NCI-H526 (cell line): ENCODE data around the gene PANK3.
"Not testable (repeated sequence)": the region's sequence is repeated elsewhere in the genome, so short reads cannot be mapped to it uniquely, and the experiment has no call there.

Experiments
- DNase-seq, 2 experiments: peaks; one replicate each; lab custom pipeline; 2025; lab: John Stamatoyannopoulos, UW

PANK3 gene

DNA sequence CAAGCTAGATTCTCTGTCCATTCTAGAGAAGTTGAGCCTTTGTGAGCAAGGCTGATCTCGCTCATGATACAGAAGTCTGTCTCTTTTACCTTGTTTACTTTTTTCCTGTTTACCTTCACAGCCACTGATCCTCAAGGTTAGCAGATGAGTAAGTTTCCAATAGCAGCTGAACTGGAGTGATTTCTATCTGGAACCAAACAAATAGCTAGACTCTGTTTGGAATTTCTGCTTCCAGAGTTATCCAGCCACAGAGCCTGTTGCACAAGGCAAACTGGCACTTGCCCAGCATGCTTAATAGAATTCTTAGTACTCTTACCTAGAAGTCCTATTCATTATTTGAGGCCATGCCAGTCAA is 12.8 kb upstream of the PANK3 start:
- no peak for DNase-seq

DNA sequence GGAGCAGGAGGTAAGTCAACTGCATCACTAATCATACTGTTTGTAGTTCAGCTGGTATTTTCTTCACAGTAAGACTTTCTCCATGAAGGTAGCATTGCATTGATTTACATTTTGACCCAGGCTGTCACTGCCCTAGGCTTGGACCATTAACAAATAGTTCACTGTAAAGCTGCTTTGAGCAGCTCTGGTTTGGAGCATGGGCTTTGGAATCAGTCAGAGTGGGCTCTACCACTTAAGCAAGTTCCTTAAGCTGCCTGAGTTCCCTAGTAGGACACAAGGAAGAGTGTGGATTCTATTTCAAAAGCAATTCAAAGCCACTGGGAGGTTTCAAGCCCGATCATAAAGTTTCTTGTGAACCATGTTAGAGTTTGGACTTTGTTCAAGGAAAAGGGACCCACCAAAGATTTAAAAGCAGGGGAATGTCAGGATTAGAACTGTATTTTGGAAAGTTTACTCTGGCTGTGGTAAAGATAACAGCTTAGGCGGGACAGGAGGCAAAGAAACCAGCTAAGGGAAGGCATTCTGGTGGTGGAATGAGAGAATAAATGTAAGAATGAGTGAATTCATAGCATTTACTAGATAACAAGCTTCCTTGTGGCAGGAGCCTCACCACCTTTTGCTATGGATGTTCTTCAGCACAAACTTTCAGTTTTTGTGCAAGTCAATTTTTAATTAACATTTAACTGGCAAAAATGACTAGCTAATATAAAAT is 12.3 kb upstream of the PANK3 start:
- DNase-seq, result no peak

DNA sequence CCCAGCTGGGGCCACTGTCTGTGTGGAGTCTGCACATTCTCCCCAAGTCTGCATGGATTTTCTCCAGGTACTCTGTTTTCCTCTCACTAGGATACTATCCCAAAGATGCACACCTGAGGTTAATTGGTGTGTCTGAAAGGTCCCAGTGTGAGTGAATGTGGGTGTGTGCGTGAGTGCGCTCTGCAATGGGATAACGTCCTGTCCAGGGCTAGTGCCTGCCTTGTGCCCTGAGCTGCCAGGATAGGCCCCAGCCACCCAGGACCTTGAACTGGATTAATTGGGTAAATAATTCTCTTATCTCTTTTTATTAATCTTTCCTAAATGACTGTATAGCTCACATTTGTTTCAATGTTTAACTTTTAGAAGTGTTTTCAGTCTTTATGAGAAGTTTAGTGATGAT is 11.5 kb upstream of the PANK3 start:
- DNase-seq, result no peak

DNA sequence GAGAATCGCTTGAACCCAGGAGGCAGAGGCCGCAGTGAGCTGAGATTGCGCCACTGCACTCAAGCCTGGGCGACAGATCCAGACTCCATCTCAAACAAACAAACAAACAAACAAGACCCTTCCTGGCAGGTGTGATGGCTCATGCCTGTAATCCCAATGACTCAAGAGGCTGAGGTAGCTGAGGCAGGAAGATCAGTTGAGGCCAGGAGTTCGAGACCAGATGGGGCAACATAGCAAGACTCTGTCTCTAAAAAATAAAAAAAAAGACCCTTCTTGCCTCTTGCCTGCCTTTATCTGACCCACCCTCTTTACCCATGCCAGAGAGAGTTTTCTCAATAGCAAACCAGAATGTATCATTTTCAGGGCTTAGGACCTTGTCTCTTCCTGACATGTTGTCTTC is 8.8 kb upstream of the PANK3 start:
- DNase-seq, result no peak

DNA sequence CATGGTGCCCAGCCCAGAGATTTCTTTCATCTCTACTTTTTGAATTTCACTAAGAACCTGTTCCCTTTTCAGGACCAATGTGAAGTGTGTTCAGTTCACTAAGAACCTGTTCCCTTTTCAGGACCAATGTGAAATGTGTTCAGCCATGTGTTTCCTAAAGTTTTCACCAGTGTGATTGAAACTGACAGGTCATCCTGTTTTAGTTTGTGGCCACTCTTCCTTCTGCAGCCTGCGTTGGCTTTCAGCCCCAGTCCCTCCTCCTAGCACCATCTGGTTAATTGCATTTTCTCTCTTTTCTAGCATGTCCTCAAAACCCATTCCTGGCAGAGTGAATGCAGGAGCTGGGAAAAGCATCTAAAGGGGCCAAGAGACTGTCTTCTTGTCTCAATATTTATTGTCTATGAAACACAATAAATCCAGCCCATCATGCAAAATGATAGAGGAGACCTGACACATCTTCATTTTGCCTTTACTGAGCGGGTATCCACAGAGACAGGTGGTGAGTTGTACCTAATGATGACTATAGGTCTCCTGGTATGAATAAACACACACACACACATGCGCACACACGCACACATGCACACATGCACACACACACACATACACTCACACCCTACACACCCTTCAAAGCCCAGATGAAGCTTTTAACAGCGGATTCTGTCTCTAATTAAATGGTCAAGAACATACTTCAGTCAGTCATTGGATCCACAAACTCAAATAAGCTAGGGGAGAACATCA is 6.1 kb upstream of the PANK3 start:
- no peak for DNase-seq

DNA sequence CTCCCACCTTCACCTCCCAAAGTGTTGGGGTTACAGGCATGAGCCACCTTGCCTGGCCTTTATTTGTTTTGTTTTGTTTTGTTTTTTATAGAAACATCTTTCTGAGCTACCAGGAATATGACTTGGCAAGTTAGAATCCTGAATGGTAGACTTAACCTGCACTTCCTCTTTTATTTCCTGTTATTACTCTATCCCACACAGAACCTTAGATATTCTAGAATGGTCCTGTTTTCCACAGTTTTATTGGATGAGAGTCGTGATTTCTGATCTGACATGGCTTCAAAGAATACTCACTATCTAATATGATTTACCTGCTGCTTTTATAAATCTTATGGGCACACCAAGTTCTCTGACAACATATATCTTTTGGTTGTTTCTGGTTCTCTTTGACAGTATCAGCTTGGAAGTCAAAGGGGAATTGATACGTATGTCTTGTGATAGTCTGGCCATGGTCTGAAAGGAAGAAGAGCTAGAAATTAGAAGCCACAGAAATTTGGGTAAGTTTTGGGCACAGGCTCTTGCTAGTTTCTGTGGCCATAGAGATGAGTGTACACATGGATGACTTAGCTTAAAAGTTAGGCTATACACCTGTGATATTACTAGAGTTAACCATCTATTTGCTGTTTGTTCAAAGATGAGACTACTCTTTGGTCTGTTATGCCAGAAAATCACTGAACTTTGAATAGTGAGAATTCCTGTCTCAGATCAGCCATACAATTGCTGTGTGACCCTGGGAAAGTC is 4.7 kb upstream of the PANK3 start:
- DNase-seq, result no peak

DNA sequence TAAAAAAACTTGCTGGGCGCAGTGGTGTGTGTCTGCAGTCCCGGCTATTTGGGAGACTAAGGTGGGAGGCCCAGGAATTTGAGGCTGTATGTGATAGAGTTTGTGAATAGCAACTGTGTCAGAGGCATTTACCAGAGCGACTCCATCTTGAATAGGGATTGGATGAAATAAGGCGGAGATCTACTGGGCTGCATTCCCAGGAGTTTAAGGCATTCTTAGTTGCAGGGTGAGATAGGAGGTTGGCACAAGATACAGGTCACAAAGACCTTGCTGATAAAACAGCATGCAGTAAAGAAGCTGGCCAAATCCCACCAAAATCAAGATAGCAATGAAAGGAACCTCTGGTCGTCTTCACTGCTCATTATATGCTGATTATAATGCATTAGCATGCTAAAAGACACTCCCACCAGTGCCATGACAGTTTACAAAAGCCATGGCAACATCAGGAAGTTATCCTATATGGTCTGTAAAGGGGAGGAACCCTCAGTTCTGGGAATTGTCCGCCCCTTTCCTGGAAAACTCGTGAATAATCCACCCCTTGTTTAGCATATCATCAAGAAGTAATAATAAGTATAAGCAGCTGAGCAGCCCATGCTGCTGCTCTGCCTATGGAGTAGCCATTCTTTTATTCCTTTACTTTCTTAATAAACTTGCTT is 1.8 kb upstream of the PANK3 start:
- not testable (repeated sequence) for DNase-seq

DNA sequence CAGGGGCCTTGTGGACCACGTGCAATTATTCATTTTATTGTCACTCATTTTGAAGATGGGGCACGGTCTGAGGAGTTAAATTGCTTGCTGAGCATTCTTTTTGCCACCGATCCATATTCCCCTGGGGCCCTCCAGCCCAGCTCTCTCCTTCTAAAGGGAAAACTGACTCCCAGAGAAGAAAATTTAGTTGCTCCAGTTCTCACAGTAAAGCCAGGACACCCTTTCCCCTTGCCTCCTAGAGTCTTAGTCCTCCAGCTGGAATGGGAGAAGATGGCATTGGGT is 1.0 kb upstream of the PANK3 start:
- DNase-seq, result peak in 1 of 2 experiments; percentile 21

DNA sequence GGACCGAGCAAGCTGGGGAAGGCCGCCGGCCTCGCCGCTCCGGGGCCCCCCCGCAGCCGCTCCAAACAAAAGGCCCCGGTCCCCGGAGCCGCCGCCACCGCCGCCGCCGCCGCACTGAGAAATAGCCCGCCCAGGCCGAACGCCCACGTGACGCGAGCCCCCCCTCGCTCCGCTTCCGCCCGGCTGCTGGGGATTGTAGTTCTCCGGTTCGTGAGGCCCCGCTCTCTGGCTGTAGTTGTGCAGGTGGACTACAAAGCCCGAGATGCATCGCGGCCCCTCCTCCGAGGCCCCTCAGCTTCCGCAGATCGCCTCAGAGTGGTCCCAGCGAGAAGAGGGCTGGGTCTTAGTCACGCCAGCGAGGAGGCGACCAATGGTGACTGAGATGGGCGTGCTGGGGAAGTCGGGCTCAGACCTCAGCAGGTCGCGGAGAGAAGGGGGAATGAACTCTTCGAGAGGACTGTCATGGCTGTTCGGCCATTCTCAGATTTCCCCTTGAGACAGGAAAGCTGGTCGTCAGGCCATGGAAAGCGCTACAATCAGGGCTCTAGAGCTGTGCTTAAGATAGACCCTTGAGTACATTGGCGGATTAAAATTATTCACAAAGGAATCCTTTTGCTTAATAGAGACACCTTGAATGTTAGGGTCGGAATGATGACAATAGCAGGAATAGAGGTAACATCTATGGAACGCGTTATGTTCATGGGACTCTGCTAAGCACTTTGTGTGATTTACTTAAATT is 489 bp upstream of the PANK3 start:
- peak; percentile 97 to 98 for DNase-seq

DNA sequence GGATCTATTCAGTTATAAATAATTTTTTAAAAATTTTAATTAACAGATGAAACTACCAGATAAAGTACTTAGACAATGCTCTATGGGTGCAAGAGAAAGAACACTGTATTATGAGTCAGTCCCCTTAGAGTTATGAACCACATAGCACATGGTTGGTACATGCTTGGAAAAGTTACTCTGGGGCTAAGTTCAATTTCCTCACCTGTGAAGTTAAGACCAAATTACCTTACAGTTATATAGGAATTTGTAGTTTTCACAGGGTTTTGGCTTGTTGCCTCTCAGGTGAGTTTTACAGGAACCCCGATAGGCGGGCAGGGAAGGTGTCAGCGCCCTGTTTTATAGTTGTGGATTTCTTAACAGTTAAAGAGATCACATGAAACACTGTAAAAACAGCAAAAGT is 1.2 kb downstream of the PANK3 start:
- no peak for DNase-seq

DNA sequence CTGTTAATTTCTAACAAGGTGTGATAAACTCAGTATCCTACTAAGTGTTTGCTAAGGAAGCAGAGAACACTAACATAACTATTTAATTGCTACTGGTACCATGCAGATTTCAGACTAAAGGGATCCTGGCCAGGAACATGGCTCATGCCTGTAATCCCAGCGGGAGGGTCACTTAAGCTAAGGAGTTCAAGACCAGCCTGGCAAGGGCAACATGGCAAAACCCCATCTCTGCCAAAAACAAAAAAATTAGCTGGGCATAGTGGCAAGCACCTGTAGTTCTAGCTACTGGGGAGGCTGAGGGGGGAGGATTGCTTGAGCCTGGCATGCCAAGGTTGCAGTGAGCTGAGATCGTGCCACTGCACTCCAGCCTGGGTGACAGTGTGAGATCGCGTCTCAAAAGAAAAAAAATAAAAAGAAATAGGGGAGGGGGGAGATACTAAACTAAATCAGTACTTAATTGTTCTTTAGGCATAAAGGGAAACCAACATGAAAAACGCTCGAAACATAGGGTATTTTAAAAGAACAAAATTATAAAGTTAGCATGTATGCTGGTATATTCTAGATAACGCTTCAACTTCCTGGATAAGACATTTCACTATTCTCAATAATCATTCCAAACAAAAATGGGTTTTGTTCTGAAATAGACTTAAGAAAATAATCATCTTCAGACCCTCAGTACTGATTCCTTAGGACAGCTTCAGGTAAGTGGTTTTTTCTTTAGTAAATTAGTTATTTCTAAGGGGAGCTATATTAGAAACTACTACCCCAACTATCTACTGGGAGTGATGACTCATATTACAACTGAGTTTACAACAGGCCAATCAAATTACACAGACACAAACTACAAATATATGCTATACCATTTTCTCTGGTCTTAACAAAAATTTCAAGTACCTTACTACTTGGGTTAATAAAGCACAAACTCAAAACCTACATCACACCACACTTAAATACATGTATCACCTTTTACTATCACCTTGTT is 3.5 kb downstream of the PANK3 start:
- no peak for DNase-seq

DNA sequence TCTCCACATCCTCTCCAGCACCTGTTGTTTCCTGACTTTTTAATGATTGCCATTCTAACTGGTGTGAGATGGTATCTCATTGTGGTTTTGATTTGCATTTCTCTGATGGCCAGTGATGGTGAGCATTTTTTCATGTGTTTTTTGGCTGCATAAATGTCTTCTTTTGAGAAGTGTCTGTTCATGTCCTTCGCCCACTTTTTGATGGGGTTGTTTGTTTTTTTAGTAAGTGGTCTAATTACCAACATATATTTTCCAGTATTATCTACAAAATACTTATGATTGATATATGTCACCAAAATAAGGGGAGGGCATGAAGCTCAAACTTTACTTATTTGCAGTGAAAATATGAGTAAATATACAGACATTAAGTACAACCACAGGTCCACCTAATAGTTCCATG is 5.0 kb downstream of the PANK3 start:
- DNase-seq, result not testable (repeated sequence)

DNA sequence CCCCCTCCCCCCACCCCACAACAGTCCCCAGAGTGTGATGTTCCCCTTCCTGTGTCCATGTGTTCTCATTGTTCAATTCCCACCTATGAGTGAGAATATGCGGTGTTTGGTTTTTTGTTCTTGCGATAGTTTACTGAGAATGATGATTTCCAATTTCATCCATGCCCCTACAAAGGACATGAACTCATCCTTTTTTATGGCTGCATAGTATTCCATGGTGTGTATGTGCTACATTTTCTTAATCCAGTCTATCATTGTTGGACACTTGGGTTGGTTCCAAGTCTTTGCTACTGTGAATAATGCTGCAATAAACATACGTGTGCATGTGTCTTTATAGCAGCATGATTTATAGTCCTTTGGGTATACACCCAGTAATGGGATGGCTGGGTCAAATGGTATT is 5.5 kb downstream of the PANK3 start:
- not testable (repeated sequence) for DNase-seq

DNA sequence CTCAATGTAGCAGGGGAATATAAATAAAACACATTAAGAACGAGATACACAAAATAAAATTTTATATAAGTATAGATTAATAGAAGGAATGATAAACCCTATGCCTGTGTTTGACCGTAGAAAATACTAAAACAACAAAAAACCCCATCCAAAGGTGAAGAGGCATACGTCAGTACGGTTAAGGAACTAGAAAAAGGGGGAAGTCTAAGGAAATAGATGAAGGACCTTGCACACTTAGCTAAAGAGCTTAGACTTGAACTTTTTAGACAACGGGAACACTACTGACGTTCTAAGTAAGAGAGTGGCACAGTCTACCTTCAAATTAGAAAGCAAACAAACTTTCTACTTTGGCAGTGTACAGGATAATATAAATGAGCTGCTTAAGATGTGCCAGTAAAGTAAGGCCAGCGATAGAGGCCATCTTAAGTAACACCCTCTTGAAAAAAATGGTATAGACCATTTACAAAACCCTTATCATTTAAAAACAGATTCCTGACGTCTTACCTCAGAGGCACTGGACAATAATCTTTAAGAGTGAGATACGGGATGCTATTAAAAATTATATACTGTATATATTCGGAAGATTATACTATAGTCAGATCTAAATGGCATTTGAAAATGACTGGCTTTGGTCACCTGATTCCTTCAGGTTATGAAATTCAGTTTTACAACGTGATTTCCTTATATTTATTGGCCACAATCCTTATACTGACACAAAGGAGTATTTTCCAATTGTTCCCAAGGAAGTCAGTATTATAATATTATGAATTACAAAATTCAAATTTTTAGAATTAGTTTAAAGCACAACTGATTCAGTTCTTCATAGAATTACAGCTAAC is 8.5 kb downstream of the PANK3 start:
- no peak for DNase-seq

DNA sequence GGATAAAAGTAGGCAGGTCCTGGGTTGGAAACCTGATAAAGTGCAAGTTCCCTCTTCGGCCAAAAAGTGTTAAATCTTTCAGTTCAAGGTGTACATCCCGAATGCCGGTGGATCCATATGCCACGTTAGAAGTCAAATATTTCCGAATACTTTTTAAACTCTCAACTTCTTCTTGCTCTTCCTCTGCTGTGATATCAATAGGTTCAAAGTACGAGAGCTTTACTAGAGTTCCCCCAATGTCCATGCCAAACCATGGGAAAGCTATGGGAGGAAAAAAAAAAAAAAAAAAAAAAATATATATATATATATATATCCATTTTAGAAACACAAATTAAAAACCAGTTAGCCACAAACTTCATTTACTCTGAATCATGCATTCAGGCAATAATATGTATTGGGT is 10.4 kb downstream of the PANK3 start:
- no peak for DNase-seq

DNA sequence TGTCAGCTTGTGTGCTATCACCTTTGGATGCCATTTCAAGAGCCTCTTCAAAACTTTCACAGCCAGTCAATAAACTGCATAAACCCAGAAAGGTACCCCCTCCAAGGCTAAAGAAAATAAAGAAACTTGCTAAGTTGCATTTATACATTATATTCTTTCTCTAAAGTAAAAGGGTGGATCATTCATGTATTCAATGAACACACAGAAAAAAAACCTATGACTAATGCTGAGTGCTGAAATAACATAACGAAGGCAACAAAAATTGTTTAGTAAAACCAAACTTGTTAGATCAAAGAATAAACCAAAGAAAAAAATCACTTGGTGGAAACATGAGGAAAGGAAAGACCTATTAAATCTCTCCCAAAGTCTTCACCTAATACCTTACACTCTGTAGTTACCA is 15.2 kb downstream of the PANK3 start:
- DNase-seq, result no peak

DNA sequence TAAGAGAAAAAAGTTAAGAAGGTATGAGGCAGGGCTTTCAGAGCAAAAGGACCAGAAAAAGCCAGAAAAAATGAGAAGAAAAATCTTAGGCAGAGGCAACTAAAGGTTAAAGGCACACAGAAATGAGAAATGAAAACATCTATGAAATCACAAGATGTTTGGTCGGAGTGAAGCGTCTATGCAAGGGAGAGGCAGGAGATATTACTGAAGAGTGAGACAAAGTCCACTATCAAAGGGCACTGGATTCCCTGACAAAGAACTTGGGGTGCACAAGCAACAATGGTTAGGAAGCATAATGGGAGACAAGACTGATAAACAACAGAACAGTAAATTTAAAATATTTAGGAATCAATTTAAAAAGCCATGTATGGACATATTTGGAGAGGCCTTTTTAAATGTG is 16.9 kb downstream of the PANK3 start:
- DNase-seq, result no peak

DNA sequence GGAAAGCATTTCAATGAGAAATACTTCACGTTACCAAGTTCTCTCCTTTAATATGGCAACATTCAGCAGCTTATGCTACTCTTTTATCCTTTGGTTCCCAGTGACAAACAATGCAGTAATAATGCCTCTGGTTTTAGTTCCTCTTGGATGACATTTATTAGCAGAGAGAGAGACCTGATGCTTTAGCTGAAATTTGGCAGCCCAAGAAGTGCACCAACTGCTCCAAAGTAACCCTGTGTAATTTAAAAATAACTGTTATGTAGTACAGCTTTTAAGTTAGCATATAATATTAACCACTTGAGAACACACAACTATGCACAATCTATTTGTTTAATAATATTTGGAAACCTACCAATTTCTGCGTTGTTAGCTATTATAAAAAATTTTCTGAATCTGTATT is 21.8 kb downstream of the PANK3 start:
- DNase-seq, result no peak

DNA sequence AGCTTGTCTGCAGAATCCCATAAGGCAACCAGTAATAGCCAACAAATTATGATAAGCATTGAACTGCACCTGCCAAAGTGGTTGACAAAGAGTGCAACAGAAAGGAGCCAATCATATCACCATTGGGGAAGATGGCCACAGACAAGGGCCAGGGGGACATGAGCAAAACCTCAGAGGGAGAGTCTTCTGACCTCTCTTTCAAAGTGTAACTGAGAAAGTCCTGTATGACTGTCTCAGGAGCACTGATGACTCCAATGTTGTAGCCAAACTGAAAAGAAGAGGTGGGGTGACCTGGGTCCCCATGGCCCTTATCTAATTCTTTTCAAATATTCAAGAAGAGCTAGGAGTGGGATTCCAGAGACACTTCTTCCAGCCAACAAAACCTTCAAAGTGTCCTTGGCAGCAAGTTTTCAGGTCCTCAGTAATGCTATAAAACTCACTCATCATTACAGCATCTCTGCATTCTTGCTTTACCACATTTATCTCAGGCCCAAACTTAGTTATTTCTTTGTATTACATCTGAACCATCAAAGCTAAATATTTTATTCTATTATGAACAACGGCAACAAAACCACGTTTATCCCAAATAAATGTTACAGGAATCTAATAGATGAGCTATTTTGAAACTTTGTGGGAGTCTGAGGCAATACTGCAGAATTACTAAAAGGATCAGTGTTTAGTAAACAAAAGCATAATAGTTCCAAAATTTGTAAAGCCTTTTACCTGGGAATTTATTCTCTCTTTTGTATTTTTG is 25.6 kb downstream of the PANK3 start:
- no peak for DNase-seq
